WTC11 (cell line): ENCODE data around the gene ZNF423. TPM values are rescaled to one million over a fixed set of nuclear protein-coding genes. Genes with fewer than 3 reads are reported as not detected.

Source experiments
- ATAC-seq: fragments of 200-7000 bp; cut with Tn5 transposase; 2 replicates; pipeline ENCODE4 v1.10.0; 2021; ENCODE audit warnings: mild to moderate bottlenecking, moderate library complexity
- CTCF ChIA-PET: fragments of 300-600 bp; sonication (Branson Sonifier 250); formaldehyde crosslinking; loops from one replicate; lab custom pipeline; 2021; ENCODE audit warnings: antibody characterized with exemption; lab: Charles Lee
- POLR2A ChIA-PET: fragments of 350-600 bp; sonication (Branson Sonifier 250); formaldehyde crosslinking; loops from one replicate; lab custom pipeline; 2021; ENCODE audit warnings: antibody characterized with exemption; lab: Charles Lee
- DNase-seq: peaks from one replicate; pipeline ENCODE4 v3.0.0; 2021; ENCODE audit warnings: low spot score
- H3K27ac Mint-ChIP-seq: 2 replicates; pipeline ENCODE4 v1.8.0; 2021; ENCODE audit warnings: mixed read lengths
- H3K27me3 Mint-ChIP-seq: 2 replicates; pipeline ENCODE4 v1.8.0; 2021; ENCODE audit warnings: low read depth, mild to moderate bottlenecking, moderate library complexity, mixed read lengths
- H3K36me3 Mint-ChIP-seq: 2 replicates; pipeline ENCODE4 v1.8.0; 2021; ENCODE audit warnings: mixed read lengths
- H3K4me1 Mint-ChIP-seq: 2 replicates; pipeline ENCODE4 v1.8.0; 2022; ENCODE audit warnings: mixed read lengths
- H3K4me3 Mint-ChIP-seq: 2 replicates; pipeline ENCODE4 v1.8.0; 2021; ENCODE audit warnings: mild to moderate bottlenecking, moderate library complexity, mixed read lengths
- H3K9me3 Mint-ChIP-seq: 2 replicates; pipeline ENCODE4 v1.8.0; 2021; ENCODE audit warnings: mixed read lengths
- CREB1 ChIP-seq: sonication (generic); formaldehyde crosslinking; IDR thresholded peaks from 2 replicates; pipeline ENCODE4 v1.8.0; 2023; ENCODE audit warnings: mild to moderate bottlenecking, missing genetic modification reagents
- GRHL2 ChIP-seq: fragments of 250-450 bp; sonication (Bioruptor Pico); IDR thresholded peaks from 2 replicates; pipeline ENCODE4 v1.8.0; 2022; ENCODE audit warnings: mild to moderate bottlenecking, moderate library complexity; ENCODE audit not compliant: insufficient replicate concordance, severe bottlenecking
- GTF2I ChIP-seq: fragments of 250-450 bp; sonication (Bioruptor Pico); conservative IDR thresholded peaks from 2 replicates; pipeline ENCODE4 v1.4.0; 2021; ENCODE audit warnings: mild to moderate bottlenecking
- IRF2 ChIP-seq: sonication (generic); formaldehyde crosslinking; IDR thresholded peaks from 2 replicates; pipeline ENCODE4 v1.8.0; 2022; ENCODE audit warnings: low read depth, missing genetic modification reagents, borderline replicate concordance
- JAZF1 ChIP-seq: fragments of 250-450 bp; sonication (Bioruptor Pico); IDR thresholded peaks from 2 replicates; pipeline ENCODE4 v1.9.0; 2021; ENCODE audit warnings: moderate library complexity, mild to moderate bottlenecking, inconsistent platforms
- JUN ChIP-seq: sonication (generic); formaldehyde crosslinking; IDR thresholded peaks from 2 replicates; pipeline ENCODE4 v1.8.0; 2023; ENCODE audit warnings: mild to moderate bottlenecking, missing genetic modification reagents
- MLX ChIP-seq: sonication (generic); formaldehyde crosslinking; IDR thresholded peaks from 2 replicates; pipeline ENCODE4 v1.8.1; 2023; ENCODE audit warnings: mild to moderate bottlenecking, missing genetic modification reagents, moderate library complexity
- NFATC4 ChIP-seq: fragments of 250-450 bp; sonication (Bioruptor Pico); IDR thresholded peaks from 2 replicates; pipeline ENCODE4 v1.9.0; 2021; ENCODE audit warnings: mild to moderate bottlenecking
- NFYB ChIP-seq: sonication (generic); formaldehyde crosslinking; conservative IDR thresholded peaks from 2 replicates; pipeline ENCODE4 v1.8.0; 2022; ENCODE audit warnings: low read depth, missing genetic modification reagents
- NR2C2 ChIP-seq: sonication (generic); formaldehyde crosslinking; IDR thresholded peaks from 2 replicates; pipeline ENCODE4 v1.8.0; 2022; ENCODE audit warnings: mild to moderate bottlenecking, missing genetic modification reagents
- NR3C1 ChIP-seq: sonication (generic); formaldehyde crosslinking; conservative IDR thresholded peaks from 2 replicates; pipeline ENCODE4 v1.8.1; 2023; ENCODE audit warnings: low read depth, mild to moderate bottlenecking, missing genetic modification reagents
- PRRX2 ChIP-seq: fragments of 250-450 bp; sonication (Bioruptor Pico); IDR thresholded peaks from 2 replicates; pipeline ENCODE4 v1.8.0; 2021; ENCODE audit warnings: mild to moderate bottlenecking
- RORB ChIP-seq: fragments of 250-450 bp; sonication (Bioruptor Pico); IDR thresholded peaks from 2 replicates; pipeline ENCODE4 v1.9.0; 2021; ENCODE audit warnings: mild to moderate bottlenecking
- SOX15 ChIP-seq: fragments of 250-450 bp; sonication (Bioruptor Pico); IDR thresholded peaks from 2 replicates; pipeline ENCODE4 v1.9.0; 2021; ENCODE audit warnings: mild to moderate bottlenecking
- ZNF121 ChIP-seq: sonication (generic); formaldehyde crosslinking; IDR thresholded peaks from 2 replicates; pipeline ENCODE4 v1.8.0; 2023; ENCODE audit warnings: missing genetic modification reagents
- ZNF232 ChIP-seq: sonication (generic); formaldehyde crosslinking; IDR thresholded peaks from 2 replicates; pipeline ENCODE4 v1.8.0; 2022; ENCODE audit warnings: mild to moderate bottlenecking, missing genetic modification reagents
- ZNF317 ChIP-seq: sonication (generic); formaldehyde crosslinking; IDR thresholded peaks from 2 replicates; pipeline ENCODE4 v1.8.1; 2023; ENCODE audit warnings: low read depth, mild to moderate bottlenecking, moderate library complexity, missing genetic modification reagents, borderline replicate concordance
- ZNF416 ChIP-seq: fragments of 250-450 bp; sonication (Bioruptor Pico); IDR thresholded peaks from 2 replicates; pipeline ENCODE4 v1.9.0; 2021; ENCODE audit warnings: mild to moderate bottlenecking, inconsistent platforms
- ZNF423 ChIP-seq: fragments of 250-450 bp; sonication (Bioruptor Pico); IDR thresholded peaks from 2 replicates; pipeline ENCODE4 v2.1.2; 2022; ENCODE audit warnings: mild to moderate bottlenecking, moderate library complexity
- ZSCAN18 ChIP-seq: fragments of 250-450 bp; sonication (Bioruptor Pico); IDR thresholded peaks from 2 replicates; pipeline ENCODE4 v2.1.2; 2022; ENCODE audit warnings: mild to moderate bottlenecking, moderate library complexity
- total RNA-seq: library from RNA; stranded (reverse); gene quantifications from 3 replicates; pipeline ENCODE4 v1.2.3, GENCODE V29; 2021
- TF ChIP-seq, protein P1 (sequence below): sonication (generic); formaldehyde crosslinking; IDR thresholded peaks from 2 replicates; pipeline ENCODE4 v1.8.1; 2022; ENCODE audit warnings: mild to moderate bottlenecking, moderate library complexity, missing genetic modification reagents
- TF ChIP-seq, protein P2 (sequence below): fragments of 250-450 bp; sonication (Bioruptor Pico); IDR thresholded peaks from 2 replicates; pipeline ENCODE4 v1.9.0; 2021; ENCODE audit warnings: moderate library complexity, mild to moderate bottlenecking, inconsistent platforms, borderline replicate concordance

ZNF423 gene
- total RNA-seq, 1 experiment from 2014 or later, result 38.8 TPM

GRCh38 chr16:49649013-49649765 lies 206.7 kb downstream of the ZNF423 start (continued):
- TF ChIP-seq RORB, result no peak

- no peak overlapping the region for H3K4me3 Mint-ChIP-seq
- no peak overlapping the region for H3K27ac Mint-ChIP-seq
- TF ChIP-seq ZSCAN18 (CRISPR knock-in tag) (no peak), JAZF1 (CRISPR knock-in tag) (no peak), CREB1 (CRISPR knock-in tag) (no peak), IRF2 (no peak), JUN (no peak), ZNF423 (CRISPR knock-in tag) (no peak), SOX15 (CRISPR knock-in tag) (no peak), ZNF121 (no peak), GTF2I (CRISPR knock-in tag) (no peak)
- peaks cover 36% of the 10 kb centered on the region for H3K36me3 Mint-ChIP-seq
- CTCF ChIA-PET, result no interaction called here
- no peak for ATAC-seq
- H3K9me3 Mint-ChIP-seq, result peaks cover 34% of the 10 kb centered on the region
- H3K4me1 Mint-ChIP-seq, result peaks cover 22% of the 10 kb centered on the region
- no peak for DNase-seq
- POLR2A ChIA-PET, result no interaction called here
- H3K27me3 Mint-ChIP-seq, result peaks cover 2% of the 10 kb centered on the region; the same call in 1 of the 2 replicates
Observed at GRCh38 chr16:49647673-49648072, 208.2 kb downstream of the ZNF423 start.

- no peak overlapping the region for H3K4me3 Mint-ChIP-seq
- DNase-seq (no peak), ATAC-seq (no peak)
- no peak overlapping the region for H3K27ac Mint-ChIP-seq
- peaks cover 34% of the 10 kb centered on the region for H3K9me3 Mint-ChIP-seq
- H3K4me1 Mint-ChIP-seq, result peaks cover 35% of the 10 kb centered on the region
- POLR2A ChIA-PET, result no interaction called here
- H3K27me3 Mint-ChIP-seq, result peaks cover 2% of the 10 kb centered on the region; the same call in 1 of the 2 replicates
- peaks cover 36% of the 10 kb centered on the region for H3K36me3 Mint-ChIP-seq
- CTCF ChIA-PET, result interaction anchor here (0.6 to 2.3 kb wide), 4 partner anchors 20 to 277 kb away, joined by 3 to 10 read pairs (median 7); no protein-coding TSS in a partner anchor
- TF ChIP-seq, protein P1, sequence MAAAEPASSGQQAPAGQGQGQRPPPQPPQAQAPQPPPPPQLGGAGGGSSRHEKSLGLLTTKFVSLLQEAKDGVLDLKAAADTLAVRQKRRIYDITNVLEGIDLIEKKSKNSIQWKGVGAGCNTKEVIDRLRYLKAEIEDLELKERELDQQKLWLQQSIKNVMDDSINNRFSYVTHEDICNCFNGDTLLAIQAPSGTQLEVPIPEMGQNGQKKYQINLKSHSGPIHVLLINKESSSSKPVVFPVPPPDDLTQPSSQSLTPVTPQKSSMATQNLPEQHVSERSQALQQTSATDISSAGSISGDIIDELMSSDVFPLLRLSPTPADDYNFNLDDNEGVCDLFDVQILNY (CRISPR knock-in tag), result no peak
Observed at GRCh38 chr16:49645263-49645662, 210.6 kb downstream of the ZNF423 start.

DNA sequence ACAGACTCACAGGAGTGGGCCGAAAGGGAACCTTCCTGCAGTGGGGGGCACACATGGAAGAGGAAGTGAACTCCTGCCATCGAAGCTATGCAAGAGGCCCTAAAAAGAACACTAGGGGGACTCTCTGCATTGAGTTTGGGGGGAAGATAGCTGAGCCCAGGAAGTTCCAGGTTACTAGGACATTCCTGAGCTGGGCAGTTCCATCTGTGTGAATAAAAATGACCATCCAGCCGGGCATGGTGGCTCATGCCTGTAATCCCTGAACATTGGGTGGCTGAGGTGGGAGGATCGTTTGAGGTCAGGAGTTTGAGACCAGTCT lies 211.8 kb downstream of the ZNF423 start:
- H3K4me1 Mint-ChIP-seq, result peaks cover 47% of the 10 kb centered on the region
- no peak overlapping the region for H3K4me3 Mint-ChIP-seq
- POLR2A ChIA-PET, result interaction anchor here (0.5 to 0.9 kb wide), 2 partner anchors 9 to 268 kb away, joined by 3 to 4 read pairs; no protein-coding TSS in a partner anchor
- TF ChIP-seq MLX (CRISPR knock-in tag) (no peak), GRHL2 (no peak), ZNF423 (CRISPR knock-in tag) (no peak), ZNF416 (CRISPR knock-in tag) (no peak), NFYB (CRISPR knock-in tag) (no peak), NFATC4 (CRISPR knock-in tag) (no peak), NR2C2 (no peak), ZSCAN18 (CRISPR knock-in tag) (no peak), CREB1 (CRISPR knock-in tag) (no peak), ZNF232 (no peak), NR3C1 (CRISPR knock-in tag) (no peak), PRRX2 (CRISPR knock-in tag) (no peak), ZNF317 (CRISPR knock-in tag) (no peak)
- TF ChIP-seq, protein P2, sequence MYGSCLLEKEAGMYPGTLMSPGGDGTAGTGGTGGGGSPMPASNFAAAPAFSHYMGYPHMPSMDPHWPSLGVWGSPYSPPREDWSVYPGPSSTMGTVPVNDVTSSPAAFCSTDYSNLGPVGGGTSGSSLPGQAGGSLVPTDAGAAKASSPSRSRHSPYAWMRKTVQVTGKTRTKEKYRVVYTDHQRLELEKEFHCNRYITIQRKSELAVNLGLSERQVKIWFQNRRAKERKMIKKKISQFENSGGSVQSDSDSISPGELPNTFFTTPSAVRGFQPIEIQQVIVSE (CRISPR knock-in tag), result no peak
- peak overlapping the region; percentile 87 for H3K27ac Mint-ChIP-seq
- H3K36me3 Mint-ChIP-seq, result peaks cover 31% of the 10 kb centered on the region
- no peak for DNase-seq
- H3K9me3 Mint-ChIP-seq, result peaks cover 29% of the 10 kb centered on the region
- H3K27me3 Mint-ChIP-seq, result peaks cover 2% of the 10 kb centered on the region; the same call in 1 of the 2 replicates
- ATAC-seq, result peak; percentile 35
- CTCF ChIA-PET, result interaction anchor here (0.6 to 2.3 kb wide), 28 partner anchors 8 to 377 kb away, joined by 3 to 11 read pairs (median 4); partner anchors contain the start of gene ZNF423
